ENCODE measurements around the gene NOC2L. TPM values are rescaled to one million over a fixed set of nuclear protein-coding genes. Genes with fewer than 3 reads are reported as not detected.
A peak's percentile ranks its signal among the peaks of the same experiment; 100 is the strongest.

NOC2L gene
- total RNA-seq, 2 experiments from 2014 or later: 50.2 to 52.0 TPM

- H3K27me3 Mint-ChIP-seq: peaks cover 53% of the 10 kb centered on the region
Observed at GRCh38 chr1:917466-918091, 41.5 kb downstream of the NOC2L start.

DNA sequence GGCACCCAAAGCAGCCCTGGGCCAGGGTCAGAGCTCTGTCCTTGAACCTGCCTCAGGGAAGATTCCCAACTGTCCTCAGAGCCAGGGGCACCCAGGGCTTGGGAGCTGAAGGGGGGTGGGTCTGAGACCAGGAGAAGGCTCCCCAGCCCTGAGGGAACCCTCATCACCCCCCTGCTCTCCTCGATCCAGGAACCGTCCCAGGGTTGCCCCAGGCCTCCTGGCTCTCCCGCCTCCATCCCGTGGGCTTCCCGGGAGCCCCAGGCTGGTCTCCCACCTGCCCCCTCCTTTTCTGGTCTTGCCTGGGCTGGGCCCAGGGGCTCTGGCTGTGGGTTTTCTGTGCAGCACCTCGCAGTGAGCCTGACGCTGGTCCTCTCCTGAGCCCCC, 42.0 kb downstream of the NOC2L start:
- Mint-ChIP-seq H3K9me3 (no peaks in the 10 kb centered on the region), H3K36me3 (ENCODE audit: low read depth) (no peaks in the 10 kb centered on the region), H3K27ac (no peak overlapping the region), H3K27me3 (peaks cover 50% of the 10 kb centered on the region), H3K4me3 (no peak overlapping the region), H3K4me1 (ENCODE audit: low read depth) (peaks cover 14% of the 10 kb centered on the region)
- Histone ChIP-seq H3K4me3 (ENCODE audit: low read length) (no peak overlapping the region), H3K9me3 (ENCODE audit: control insufficient read depth in 1 of 2, insufficient read depth in 1 of 2, low read length in 2 of 2) (peaks cover 0 to 19% of the 10 kb centered on the region in 2 experiments), H3K4me1 (ENCODE audit: insufficient read depth, low read length) (peaks cover 14% of the 10 kb centered on the region), H3K27me3 (ENCODE audit: control insufficient read depth in 1 of 2, insufficient read depth in 2 of 2, low read length in 2 of 2) (peaks cover 26 to 35% of the 10 kb centered on the region in 2 experiments), H3K36me3 (ENCODE audit: insufficient read depth, low read length) (no peaks in the 10 kb centered on the region), H3K27ac (ENCODE audit: low read depth in 1 of 2, low read length in 2 of 2) (no peak overlapping the region)
- intact Hi-C loops (cut with DNase I, micrococcal nuclease): no loop called here
- ATAC-seq (ENCODE audit: poor library complexity) (no peak), DNase-seq (peak in 1 of 14 experiments; percentile 0)
- POLR2A ChIA-PET: no interaction called here
- no peak for TF ChIP-seq CTCF (IDR thresholded peaks at IDR 0.05)
- CTCF ChIA-PET: no interaction called here

More at GRCh38 chr1:917466-918091, 41.5 kb downstream of the NOC2L start:
- intact Hi-C loops (cut with DNase I, micrococcal nuclease): no loop called here
- Mint-ChIP-seq H3K36me3 (ENCODE audit: low read depth) (no peaks in the 10 kb centered on the region), H3K27ac (no peak overlapping the region), H3K9me3 (no peaks in the 10 kb centered on the region), H3K4me1 (ENCODE audit: low read depth) (peaks cover 13% of the 10 kb centered on the region), H3K4me3 (no peak overlapping the region)
- ATAC-seq (ENCODE audit: poor library complexity): no peak
- no peak overlapping the region for H3K4me3 ChIP-seq (ENCODE audit: low read length)
- H3K27ac ChIP-seq (ENCODE audit: low read depth in 1 of 2, low read length in 2 of 2): no peak overlapping the region
- DNase-seq: no peak
- POLR2A ChIA-PET: no interaction called here
- H3K36me3 ChIP-seq (ENCODE audit: insufficient read depth, low read length): no peaks in the 10 kb centered on the region
- no peak for TF ChIP-seq CTCF (IDR thresholded peaks at IDR 0.05)
- peaks cover 0 to 24% of the 10 kb centered on the region in 2 experiments for H3K9me3 ChIP-seq (ENCODE audit: control insufficient read depth in 1 of 2, insufficient read depth in 1 of 2, low read length in 2 of 2)
- H3K4me1 ChIP-seq (ENCODE audit: insufficient read depth, low read length): peaks cover 18% of the 10 kb centered on the region
- CTCF ChIA-PET: no interaction called here
- H3K27me3 ChIP-seq (ENCODE audit: control insufficient read depth in 1 of 2, insufficient read depth in 2 of 2, low read length in 2 of 2): peaks cover 31 to 39% of the 10 kb centered on the region in 2 experiments

GRCh38 chr1:916173-917075, 42.6 kb downstream of the NOC2L start:
- Mint-ChIP-seq H3K27ac (no peak overlapping the region), H3K9me3 (no peaks in the 10 kb centered on the region), H3K4me3 (no peak overlapping the region), H3K36me3 (ENCODE audit: low read depth) (no peaks in the 10 kb centered on the region), H3K4me1 (ENCODE audit: low read depth) (peaks cover 12% of the 10 kb centered on the region), H3K27me3 (peaks cover 46% of the 10 kb centered on the region)
- ChIA-PET POLR2A (no interaction called here), CTCF (no interaction called here)
- peaks cover 13% of the 10 kb centered on the region for H3K4me1 ChIP-seq (ENCODE audit: insufficient read depth, low read length)
- peaks cover 22 to 35% of the 10 kb centered on the region in 2 experiments for H3K27me3 ChIP-seq (ENCODE audit: control insufficient read depth in 1 of 2, insufficient read depth in 2 of 2, low read length in 2 of 2)
- peaks cover 0 to 16% of the 10 kb centered on the region in 2 experiments for H3K9me3 ChIP-seq (ENCODE audit: control insufficient read depth in 1 of 2, insufficient read depth in 1 of 2, low read length in 2 of 2)
- ATAC-seq (ENCODE audit: poor library complexity): no peak
- H3K36me3 ChIP-seq (ENCODE audit: insufficient read depth, low read length): no peaks in the 10 kb centered on the region
- no peak overlapping the region for H3K4me3 ChIP-seq (ENCODE audit: low read length)
- peak in 2 of 14 experiments; percentile 0 to 25 for DNase-seq
- intact Hi-C loops (cut with DNase I, micrococcal nuclease): no loop called here
- no peak overlapping the region for H3K27ac ChIP-seq (ENCODE audit: low read depth in 1 of 2, low read length in 2 of 2)
- no peak for TF ChIP-seq CTCF (IDR thresholded peaks at IDR 0.05)
